Activated CD8-positive, alpha-beta memory T cell treated with anti-CD3 and anti-CD28 coated beads for 48 hours (primary cell): Measurements from ENCODE around the gene ATL1.
"Not testable (repeated sequence)": the region's sequence is repeated elsewhere in the genome, so short reads cannot be mapped to it uniquely, and the experiment has no call there.

Experiments used
- DNase-seq, 3 experiments: peaks; one replicate each; pipeline ENCODE4 v3.0.0-alpha.2; 2020; ENCODE audit warnings: low read depth in 2 of 3, low spot score in 2 of 3

The ATL1 gene

GRCh38 chr14:50649691-50650090 lies 89.7 kb downstream of the ATL1 start:
- DNase-seq, result no peak

- no peak for DNase-seq
Measured at GRCh38 chr14:50656776-50657175, 96.8 kb downstream of the ATL1 start.

- no peak for DNase-seq
Measured at GRCh38 chr14:50657753-50658152, 97.8 kb downstream of the ATL1 start.

- no peak for DNase-seq
Measured at GRCh38 chr14:50658203-50658602, 98.3 kb downstream of the ATL1 start.

GRCh38 chr14:50659327-50659974 lies 99.5 kb downstream of the ATL1 start:
- DNase-seq, result no peak

GRCh38 chr14:50664579-50664978 lies 104.6 kb downstream of the ATL1 start:
- DNase-seq, result not testable (repeated sequence)

- not testable (repeated sequence) for DNase-seq
Measured at GRCh38 chr14:50665300-50665699, 105.4 kb downstream of the ATL1 start.

- DNase-seq, result no peak
Measured at GRCh38 chr14:50666772-50667683, 107.1 kb downstream of the ATL1 start.

GRCh38 chr14:50667684-50667995 lies 107.7 kb downstream of the ATL1 start:
- peak in 1 of 3 experiments; percentile 9 for DNase-seq

- peak; percentile 23 to 42 (median 30) for DNase-seq
Measured at GRCh38 chr14:50667996-50668825, 108.3 kb downstream of the ATL1 start, which contains the start of gene SAV1. SAV1 (minus strand) TSS chr14:50668306; CDS start chr14:50667967, 339 bp downstream.

- DNase-seq, result no peak
Measured at GRCh38 chr14:50668826-50669143, 108.8 kb downstream of the ATL1 start.

GRCh38 chr14:50669441-50669986 lies 109.6 kb downstream of the ATL1 start:
- DNase-seq, result no peak

GRCh38 chr14:50670196-50670865 lies 110.4 kb downstream of the ATL1 start:
- no peak for DNase-seq

GRCh38 chr14:50670866-50671256 lies 110.9 kb downstream of the ATL1 start:
- DNase-seq, result no peak

- no peak for DNase-seq
Measured at GRCh38 chr14:50675597-50675996, 115.7 kb downstream of the ATL1 start.

- DNase-seq, result no peak
Measured at GRCh38 chr14:50676814-50677516, 117.0 kb downstream of the ATL1 start.

- DNase-seq, result no peak
Measured at GRCh38 chr14:50677527-50678063, 117.7 kb downstream of the ATL1 start.

- DNase-seq, result no peak
Measured at GRCh38 chr14:50678163-50678562, 118.2 kb downstream of the ATL1 start.

GRCh38 chr14:50679674-50680073 lies 119.7 kb downstream of the ATL1 start:
- no peak for DNase-seq
